Uterus (tissue), 4 donors: Measurements from ENCODE around the gene FN1. TPM values are rescaled to one million over a fixed set of nuclear protein-coding genes. Genes with fewer than 3 reads are reported as not detected.

ENCODE experiments used
- DNase-seq, 2 donors: peaks; one replicate each; pipeline ENCODE4 v3.0.0-alpha.2; 2019 to 2020
- H3K27ac ChIP-seq, 2 donors: fragments of 200-600 bp; sonication (generic); 1 replicate in 1 of 2; 2 replicates in 1 of 2; pipeline ENCODE4 v1.5.1; 2016 to 2018
- H3K27me3 ChIP-seq, 2 donors: fragments of 200-600 bp; sonication (generic); one replicate each; pipeline ENCODE4 v1.5.1; 2018 to 2019; ENCODE audit warnings: control low read depth in 1 of 2
- H3K36me3 ChIP-seq, 2 donors: fragments of 200-600 bp; sonication (generic); one replicate each; pipeline ENCODE4 v1.5.1; 2019; ENCODE audit warnings: control low read depth in 1 of 2
- H3K4me1 ChIP-seq, 2 donors: fragments of 200-600 bp; sonication (generic); one replicate each; pipeline ENCODE4 v1.5.1; 2018 to 2019; ENCODE audit warnings: control low read depth in 1 of 2
- H3K4me3 ChIP-seq, 2 donors: fragments of 200-600 bp; sonication (generic); 1 replicate in 1 of 2; 2 replicates in 1 of 2; pipeline ENCODE4 v1.5.1; 2018 to 2019; ENCODE audit warnings: mild to moderate bottlenecking in 1 of 2
- H3K9me3 ChIP-seq, 2 donors: fragments of 200-600 bp; sonication (generic); one replicate each; pipeline ENCODE4 v1.5.1; 2019; ENCODE audit warnings: control low read depth in 1 of 2
- CTCF ChIP-seq, 4 experiments: fragments of 200-600 bp in 2 of 4; fragments of 450-650 bp in 2 of 4; sonication (generic) in 2 of 4; IDR thresholded peaks; one replicate each; pipeline ENCODE4 v1.5.1; 2016 to 2019; ENCODE audit warnings: antibody characterized with exemption in 4 of 4, mild to moderate bottlenecking in 2 of 4, moderate library complexity in 1 of 4
- POLR2A ChIP-seq, 2 donors: fragments of 450-650 bp; IDR thresholded peaks; one replicate each; pipeline ENCODE4 v1.6.1; 2016; ENCODE audit warnings: antibody characterized with exemption in 2 of 2, mild to moderate bottlenecking in 1 of 2, moderate library complexity in 1 of 2
- intact Hi-C: fragments of 100-400 bp; cut with DNase I; formaldehyde crosslinking; loops from one replicate; pipeline ENCODE4 v1.15.1; 2023; ENCODE audit warnings: low total_unique reads
- total RNA-seq, 4 donors: library from RNA; depleted of rRNA in 3 of 4; stranded (reverse); fragments of >200 nt in 3 of 4; gene quantifications; one replicate each; pipeline versions ENCODE4 v1.1.0 to v1.2.4, GENCODE V29; 2014 to 2023
- donor health status: DM: yes; HTN: yes; CAD: no.

The FN1 gene
- total RNA-seq, 4 donors from 2014 or later = 218 to 1,074 (median 261) TPM

GRCh38 chr2:215371915-215372897, 63.7 kb downstream of the FN1 start:
- DNase-seq = no peak
- Histone ChIP-seq H3K27me3 (no peaks in the 10 kb centered on the region), H3K4me3 (no peak overlapping the region), H3K27ac (no peak overlapping the region), H3K4me1 (no peaks in the 10 kb centered on the region), H3K9me3 (no peaks in the 10 kb centered on the region), H3K36me3 (no peaks in the 10 kb centered on the region)
- intact Hi-C loops = no loop called here
- TF ChIP-seq CTCF (IDR thresholded peaks at IDR 0.05) = no peak
- TF ChIP-seq POLR2A (IDR thresholded peaks at IDR 0.05) = no peak

- Histone ChIP-seq H3K36me3 (no peaks in the 10 kb centered on the region), H3K27ac (no peak overlapping the region), H3K9me3 (no peaks in the 10 kb centered on the region), H3K27me3 (no peaks in the 10 kb centered on the region), H3K4me1 (no peaks in the 10 kb centered on the region), H3K4me3 (no peak overlapping the region)
- TF ChIP-seq POLR2A (IDR thresholded peaks at IDR 0.05) = no peak
- no peak for TF ChIP-seq CTCF (IDR thresholded peaks at IDR 0.05)
- intact Hi-C loops = no loop called here
- DNase-seq = no peak
Observed at GRCh38 chr2:215370112-215370965, 65.5 kb downstream of the FN1 start.

GRCh38 chr2:215369181-215369760, 66.6 kb downstream of the FN1 start:
- intact Hi-C loops = no loop called here

GRCh38 chr2:215368493-215368809, 67.4 kb downstream of the FN1 start:
- DNase-seq = no peak
- no peak overlapping the region for H3K4me3 ChIP-seq
- no peaks in the 10 kb centered on the region for H3K36me3 ChIP-seq
- no peaks in the 10 kb centered on the region for H3K27me3 ChIP-seq
- H3K27ac ChIP-seq = no peak overlapping the region
- H3K9me3 ChIP-seq = no peaks in the 10 kb centered on the region
- H3K4me1 ChIP-seq = no peaks in the 10 kb centered on the region
- intact Hi-C loops = no loop called here
- TF ChIP-seq POLR2A (IDR thresholded peaks at IDR 0.05) = no peak

More at GRCh38 chr2:215369181-215369760, 66.6 kb downstream of the FN1 start:
- H3K27ac ChIP-seq = no peak overlapping the region
- no peaks in the 10 kb centered on the region for H3K4me1 ChIP-seq
- DNase-seq = no peak
- no peaks in the 10 kb centered on the region for H3K36me3 ChIP-seq
- TF ChIP-seq POLR2A (IDR thresholded peaks at IDR 0.05) = no peak
- no peak for TF ChIP-seq CTCF (IDR thresholded peaks at IDR 0.05)
- H3K4me3 ChIP-seq = no peak overlapping the region
- H3K9me3 ChIP-seq = no peaks in the 10 kb centered on the region
- no peaks in the 10 kb centered on the region for H3K27me3 ChIP-seq

GRCh38 chr2:215367662-215368492, 68.0 kb downstream of the FN1 start:
- H3K27ac ChIP-seq = no peak overlapping the region
- intact Hi-C loops = no loop called here
- H3K36me3 ChIP-seq = no peaks in the 10 kb centered on the region
- no peaks in the 10 kb centered on the region for H3K9me3 ChIP-seq
- H3K4me3 ChIP-seq = no peak overlapping the region
- TF ChIP-seq POLR2A (IDR thresholded peaks at IDR 0.05) = no peak
- TF ChIP-seq CTCF (IDR thresholded peaks at IDR 0.05) = no peak
- no peaks in the 10 kb centered on the region for H3K4me1 ChIP-seq
- no peaks in the 10 kb centered on the region for H3K27me3 ChIP-seq
- DNase-seq = no peak
